SK-N-MC (cell line): ENCODE data around the gene CACNA1B.

ENCODE experiments used
- DNase-seq: peaks from one replicate; pipeline ENCODE4 v3.0.0-alpha.2; 2011; ENCODE audit warnings: low read depth, low spot score
- H3K27ac ChIP-seq: fragments of 200-600 bp; sonication (generic); 2 replicates; pipeline ENCODE4 v1.5.1; 2016; ENCODE audit warnings: mixed run types
- H3K36me3 ChIP-seq: fragments of 200-600 bp; sonication (generic); 2 replicates; pipeline ENCODE4 v1.6.1; 2017; ENCODE audit warnings: antibody characterized with exemption, low read length, mixed read lengths; ENCODE audit not compliant: insufficient read depth
- H3K4me3 ChIP-seq: fragments of 200-600 bp; sonication (generic); 2 replicates; pipeline ENCODE4 v1.5.1; 2016
- H3K9ac ChIP-seq: fragments of 200-600 bp; sonication (generic); 2 replicates; pipeline ENCODE4 v1.8.0; 2017; ENCODE audit warnings: mixed run types, mixed read lengths; ENCODE audit not compliant: insufficient read length
- H3K9me3 ChIP-seq: fragments of 200-600 bp; sonication (generic); 2 replicates; pipeline ENCODE4 v1.6.1; 2017; ENCODE audit warnings: low read depth, mild to moderate bottlenecking, antibody characterized with exemption, low read length, moderate library complexity, mixed read lengths
- EZH2 ChIP-seq: fragments of 200-600 bp; sonication (generic); IDR thresholded peaks from one replicate; pipeline ENCODE4 v1.6.1; 2017; ENCODE audit warnings: antibody characterized with exemption
- FOXP2 ChIP-seq: optimal IDR thresholded peaks from 2 replicates; pipeline ENCODE3; 2011; ENCODE audit warnings: mild to moderate bottlenecking, moderate library complexity; ENCODE audit not compliant: insufficient read depth; ENCODE audit errors: extremely low read length, control extremely low read depth
- POLR2AphosphoS5 ChIP-seq: IDR thresholded peaks from 2 replicates; pipeline ENCODE4 v1.6.1; 2012; ENCODE audit warnings: mild to moderate bottlenecking, low read depth, low read length, borderline replicate concordance

CACNA1B gene

GRCh38 chr9:137875354-137875753 is 2.2 kb upstream of the CACNA1B start:
- no peak for TF ChIP-seq EZH2
- no peak for TF ChIP-seq POLR2AphosphoS5
- no peak for TF ChIP-seq FOXP2
- no peak for DNase-seq
- H3K9ac ChIP-seq: no peak overlapping the region

GRCh38 chr9:137875846-137876245 is 1.7 kb upstream of the CACNA1B start:
- no peak for TF ChIP-seq EZH2
- TF ChIP-seq FOXP2: no peak
- TF ChIP-seq POLR2AphosphoS5: no peak
- Histone ChIP-seq H3K9me3 (no peaks in the 10 kb centered on the region), H3K4me3 (no peak overlapping the region), H3K36me3 (no peaks in the 10 kb centered on the region), H3K27ac (no peak overlapping the region), H3K9ac (no peak overlapping the region)
- DNase-seq: no peak

More at GRCh38 chr9:137875354-137875753, 2.2 kb upstream of the CACNA1B start:
- H3K9me3 ChIP-seq: no peaks in the 10 kb centered on the region
- no peaks in the 10 kb centered on the region for H3K36me3 ChIP-seq
- H3K4me3 ChIP-seq: no peak overlapping the region
- no peak overlapping the region for H3K27ac ChIP-seq

DNA sequence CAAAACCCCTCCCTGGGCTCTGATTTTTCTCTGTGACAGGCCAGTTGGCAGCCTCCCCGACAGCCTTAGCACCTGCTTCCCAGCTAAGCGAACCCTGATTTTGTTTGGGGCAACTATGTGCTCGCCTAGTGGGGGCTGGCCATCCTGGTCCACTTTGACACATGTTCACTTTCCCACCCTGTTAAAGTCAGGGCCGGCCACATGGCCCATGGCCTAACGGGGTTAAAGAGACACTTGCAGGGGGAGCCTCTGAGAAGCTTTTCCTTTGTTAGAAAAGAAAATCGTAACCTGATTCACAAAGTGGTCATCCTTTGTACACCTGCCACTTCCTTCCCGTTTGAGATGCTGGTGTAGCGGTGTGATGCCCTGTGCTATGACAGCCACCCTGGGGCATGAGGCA is 1.3 kb upstream of the CACNA1B start:
- no peak for TF ChIP-seq POLR2AphosphoS5
- TF ChIP-seq FOXP2: no peak
- no peak for TF ChIP-seq EZH2
- no peaks in the 10 kb centered on the region for H3K9me3 ChIP-seq
- no peaks in the 10 kb centered on the region for H3K36me3 ChIP-seq
- no peak overlapping the region for H3K4me3 ChIP-seq
- no peak overlapping the region for H3K9ac ChIP-seq
- no peak overlapping the region for H3K27ac ChIP-seq
- no peak for DNase-seq

GRCh38 chr9:137876781-137877386 is 698 bp upstream of the CACNA1B start:
- Histone ChIP-seq H3K9me3 (no peaks in the 10 kb centered on the region), H3K9ac (no peak overlapping the region), H3K36me3 (no peaks in the 10 kb centered on the region), H3K27ac (no peak overlapping the region), H3K4me3 (no peak overlapping the region)
- DNase-seq: no peak
- TF ChIP-seq POLR2AphosphoS5: no peak
- TF ChIP-seq FOXP2: no peak
- TF ChIP-seq EZH2: no peak

- DNase-seq: no peak
- H3K36me3 ChIP-seq: no peaks in the 10 kb centered on the region
- 0 out of 2 replicates have a peak overlapping the region, but pooled peaks have one; percentile 47 for H3K4me3 ChIP-seq
- H3K9me3 ChIP-seq: no peaks in the 10 kb centered on the region
- no peak overlapping the region for H3K27ac ChIP-seq
- no peak overlapping the region for H3K9ac ChIP-seq
- TF ChIP-seq FOXP2 (no peak), POLR2AphosphoS5 (no peak), EZH2 (no peak)
Measured at GRCh38 chr9:137878146-137878941, 762 bp downstream of the CACNA1B start.

DNA sequence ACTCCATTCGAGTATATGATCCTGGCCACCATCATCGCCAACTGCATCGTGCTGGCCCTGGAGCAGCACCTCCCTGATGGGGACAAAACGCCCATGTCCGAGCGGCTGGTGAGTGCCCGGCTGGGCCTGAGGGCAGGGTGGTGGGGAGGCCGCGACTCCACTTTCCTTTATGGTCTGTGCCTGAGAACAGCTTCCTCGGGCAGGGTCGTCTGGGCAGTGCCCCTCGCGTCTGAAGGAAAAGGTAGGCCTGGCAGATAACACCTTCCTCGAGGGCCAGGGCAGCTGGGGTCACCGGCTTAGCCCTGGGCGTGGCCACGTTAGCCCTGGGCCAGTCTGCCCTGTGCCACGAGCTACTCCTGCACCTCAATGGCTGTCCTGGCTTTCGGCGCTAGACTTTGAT is 1.5 kb downstream of the CACNA1B start:
- no peak for DNase-seq
- no peak for TF ChIP-seq EZH2
- TF ChIP-seq POLR2AphosphoS5: no peak
- no peak overlapping the region for H3K9ac ChIP-seq

GRCh38 chr9:137879566-137880150 is 2.1 kb downstream of the CACNA1B start:
- Histone ChIP-seq H3K4me3 (no peak overlapping the region), H3K9me3 (no peaks in the 10 kb centered on the region), H3K27ac (no peak overlapping the region), H3K9ac (no peak overlapping the region), H3K36me3 (no peaks in the 10 kb centered on the region)
- no peak for DNase-seq
- TF ChIP-seq EZH2: no peak
- TF ChIP-seq POLR2AphosphoS5: no peak
- no peak for TF ChIP-seq FOXP2

More for the DNA sequence above, 1.5 kb downstream of the CACNA1B start:
- no peaks in the 10 kb centered on the region for H3K36me3 ChIP-seq
- no peak overlapping the region for H3K27ac ChIP-seq
- no peak overlapping the region for H3K4me3 ChIP-seq
- H3K9me3 ChIP-seq: no peaks in the 10 kb centered on the region

DNA sequence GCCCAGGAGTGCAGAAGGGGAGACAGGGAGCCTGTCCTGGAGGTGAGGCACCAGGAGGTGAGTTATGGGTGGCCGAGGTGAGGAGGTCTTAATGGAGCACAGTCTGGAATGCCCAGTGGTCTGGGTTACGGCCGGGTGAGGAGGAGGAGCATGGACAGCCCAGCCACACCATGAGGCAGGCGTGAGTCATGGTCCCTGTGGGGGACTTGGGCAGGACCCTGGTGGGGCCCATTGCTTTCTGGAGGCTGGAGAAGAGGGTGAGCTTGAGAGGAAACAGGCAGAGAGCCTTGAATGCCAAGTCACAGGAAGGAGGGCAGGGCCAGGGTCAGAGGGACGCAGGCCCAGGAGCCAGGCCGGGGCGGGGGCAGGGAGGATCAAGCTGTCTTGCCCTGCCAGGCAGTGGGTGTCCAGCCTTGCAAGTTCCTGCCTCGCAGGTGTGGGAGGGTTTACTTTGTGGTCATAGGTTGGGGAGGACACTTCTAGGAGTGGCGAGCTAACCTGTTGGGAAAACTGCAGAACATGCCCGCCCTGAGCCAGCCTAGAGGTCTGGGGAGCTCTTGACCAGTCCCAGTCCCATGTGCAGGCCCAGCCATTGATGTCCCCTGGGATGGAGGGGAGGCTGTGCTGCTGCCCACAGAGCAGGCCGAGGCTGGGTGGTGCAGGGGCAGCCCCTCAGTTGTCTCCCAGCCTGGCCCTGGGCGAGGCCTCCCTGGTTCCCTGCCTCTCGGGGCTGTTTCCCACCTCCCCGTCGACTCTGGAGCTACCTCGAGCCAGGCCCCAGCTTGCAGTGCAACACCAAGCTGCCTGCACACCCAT is 2.8 kb downstream of the CACNA1B start:
- DNase-seq: no peak
- H3K27ac ChIP-seq: no peak overlapping the region
- no peaks in the 10 kb centered on the region for H3K9me3 ChIP-seq
- H3K4me3 ChIP-seq: no peak overlapping the region
- no peaks in the 10 kb centered on the region for H3K36me3 ChIP-seq
- TF ChIP-seq EZH2 (no peak), FOXP2 (no peak), POLR2AphosphoS5 (no peak)
- no peak overlapping the region for H3K9ac ChIP-seq
